ENCODE results near the gene C2CD2L.
A peak's percentile ranks its signal among the peaks of the same experiment; 100 is the strongest.

The C2CD2L gene

DNA sequence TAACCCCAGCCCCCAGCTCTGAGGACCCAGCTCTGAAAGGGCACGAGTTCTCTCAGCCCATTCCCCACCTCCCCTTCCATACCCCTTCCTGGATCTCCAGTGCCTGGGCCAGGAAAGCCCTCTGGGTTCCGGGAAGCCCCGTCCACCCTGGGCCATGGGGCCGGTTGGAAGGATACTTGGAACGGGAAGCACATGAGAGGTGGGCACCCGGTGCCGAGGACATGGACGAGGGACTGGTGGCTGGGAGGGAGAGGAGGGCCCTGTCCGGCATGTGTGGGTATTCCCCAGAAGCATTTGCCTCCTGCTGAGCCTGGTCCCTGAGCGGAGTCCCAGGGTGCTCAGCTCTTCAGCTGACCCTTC is 9.1 kb downstream of the C2CD2L start:
- Mint-ChIP-seq H3K27me3 (ENCODE audit: low read depth, poor library complexity) (peaks cover 3% of the 10 kb centered on the region), H3K9me3 (no peaks in the 10 kb centered on the region), H3K27ac (no peak overlapping the region), H3K4me3 (no peak overlapping the region), H3K4me1 (peaks cover 20% of the 10 kb centered on the region), H3K36me3 (ENCODE audit: low read depth) (peaks cover 18% of the 10 kb centered on the region)
- no peak for DNase-seq
- TF ChIP-seq, protein P1, sequence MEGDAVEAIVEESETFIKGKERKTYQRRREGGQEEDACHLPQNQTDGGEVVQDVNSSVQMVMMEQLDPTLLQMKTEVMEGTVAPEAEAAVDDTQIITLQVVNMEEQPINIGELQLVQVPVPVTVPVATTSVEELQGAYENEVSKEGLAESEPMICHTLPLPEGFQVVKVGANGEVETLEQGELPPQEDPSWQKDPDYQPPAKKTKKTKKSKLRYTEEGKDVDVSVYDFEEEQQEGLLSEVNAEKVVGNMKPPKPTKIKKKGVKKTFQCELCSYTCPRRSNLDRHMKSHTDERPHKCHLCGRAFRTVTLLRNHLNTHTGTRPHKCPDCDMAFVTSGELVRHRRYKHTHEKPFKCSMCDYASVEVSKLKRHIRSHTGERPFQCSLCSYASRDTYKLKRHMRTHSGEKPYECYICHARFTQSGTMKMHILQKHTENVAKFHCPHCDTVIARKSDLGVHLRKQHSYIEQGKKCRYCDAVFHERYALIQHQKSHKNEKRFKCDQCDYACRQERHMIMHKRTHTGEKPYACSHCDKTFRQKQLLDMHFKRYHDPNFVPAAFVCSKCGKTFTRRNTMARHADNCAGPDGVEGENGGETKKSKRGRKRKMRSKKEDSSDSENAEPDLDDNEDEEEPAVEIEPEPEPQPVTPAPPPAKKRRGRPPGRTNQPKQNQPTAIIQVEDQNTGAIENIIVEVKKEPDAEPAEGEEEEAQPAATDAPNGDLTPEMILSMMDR (IDR thresholded peaks at IDR 0.05), result no peak

- Mint-ChIP-seq H3K27ac (no peak overlapping the region), H3K4me1 (peaks cover 20% of the 10 kb centered on the region), H3K4me3 (no peak overlapping the region), H3K36me3 (ENCODE audit: low read depth) (peaks cover 14% of the 10 kb centered on the region), H3K9me3 (no peaks in the 10 kb centered on the region), H3K27me3 (ENCODE audit: low read depth, poor library complexity) (peaks cover 1% of the 10 kb centered on the region)
- no peak for DNase-seq
- TF ChIP-seq, protein P1 (IDR thresholded peaks at IDR 0.05), result no peak
These were observed 9.5 kb downstream of the C2CD2L start for GRCh38 chr11:119116601-119117000.

- Mint-ChIP-seq H3K9me3 (no peaks in the 10 kb centered on the region), H3K4me3 (no peak overlapping the region), H3K4me1 (peaks cover 24% of the 10 kb centered on the region), H3K27me3 (ENCODE audit: low read depth, poor library complexity) (no peaks in the 10 kb centered on the region), H3K27ac (no peak overlapping the region), H3K36me3 (ENCODE audit: low read depth) (peaks cover 10% of the 10 kb centered on the region)
- TF ChIP-seq, protein P1 (IDR thresholded peaks at IDR 0.05), result no peak
- no peak for DNase-seq
These were observed 10.0 kb downstream of the C2CD2L start for GRCh38 chr11:119117004-119117706.

DNA sequence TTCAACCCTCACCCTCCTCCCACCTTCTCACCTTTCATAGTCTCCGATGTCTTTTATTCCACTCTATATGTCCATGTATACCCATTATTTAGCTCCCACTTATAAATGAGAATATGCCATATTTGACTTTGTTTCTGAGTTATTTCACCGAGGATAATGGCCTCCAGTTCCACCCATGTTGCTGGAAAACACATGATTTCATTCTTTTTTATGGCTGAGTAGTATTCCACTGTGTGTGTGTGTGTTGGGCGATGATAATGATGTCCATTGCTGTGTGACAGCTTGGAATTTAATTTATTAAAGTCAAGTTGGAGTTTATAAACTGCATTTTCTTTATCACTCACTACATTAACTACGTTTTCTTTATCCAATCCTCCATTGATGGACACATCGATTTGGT is 11.1 kb downstream of the C2CD2L start:
- Mint-ChIP-seq H3K4me3 (no peak overlapping the region), H3K36me3 (ENCODE audit: low read depth) (peaks cover 13% of the 10 kb centered on the region), H3K9me3 (no peaks in the 10 kb centered on the region), H3K4me1 (peaks cover 35% of the 10 kb centered on the region), H3K27me3 (ENCODE audit: low read depth, poor library complexity) (peaks cover 3% of the 10 kb centered on the region), H3K27ac (no peak overlapping the region)
- no peak for DNase-seq
- TF ChIP-seq, protein P1 (IDR thresholded peaks at IDR 0.05), result no peak

DNA sequence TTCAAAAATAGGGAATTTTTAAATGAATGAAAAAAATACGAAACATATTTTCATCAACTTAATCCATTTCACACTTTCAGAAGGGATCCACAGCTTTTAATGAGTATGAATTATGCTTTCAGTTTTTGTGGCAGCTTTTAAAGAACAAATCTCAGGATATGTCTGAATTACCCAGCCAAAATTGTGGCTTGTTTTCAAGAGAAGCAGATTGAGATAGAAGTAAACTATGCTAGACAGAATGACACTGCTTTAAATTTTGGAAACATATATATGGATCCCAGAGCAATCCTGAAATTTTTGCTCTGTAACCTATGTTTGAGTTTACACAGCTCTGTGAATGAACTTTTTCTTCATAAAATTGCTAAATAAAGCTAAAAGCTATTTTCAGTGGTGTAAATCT is 11.8 kb downstream of the C2CD2L start:
- TF ChIP-seq, protein P1 (IDR thresholded peaks at IDR 0.05), result no peak
- H3K27me3 Mint-ChIP-seq (ENCODE audit: low read depth, poor library complexity), result peaks cover 3% of the 10 kb centered on the region

DNA sequence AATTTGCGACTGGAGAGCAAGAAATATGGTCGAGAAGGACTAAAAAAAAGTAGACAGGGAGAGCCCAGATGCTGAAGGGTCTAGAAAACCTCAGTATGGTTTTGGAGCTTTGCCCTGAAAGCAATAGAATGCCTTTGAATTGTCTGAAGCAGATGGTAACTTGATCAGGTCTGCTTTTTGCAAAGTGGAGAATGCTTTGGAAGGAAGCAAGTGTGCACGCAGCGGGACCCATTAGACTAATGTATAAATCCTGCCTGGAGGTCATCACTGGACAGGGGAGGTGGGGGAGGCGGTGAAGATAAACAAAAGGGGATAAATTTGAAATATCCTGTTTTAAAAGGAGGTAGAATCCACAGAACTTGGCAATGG is 13.5 kb downstream of the C2CD2L start:
- Mint-ChIP-seq H3K27me3 (ENCODE audit: low read depth, poor library complexity) (peaks cover 3% of the 10 kb centered on the region), H3K27ac (peak overlapping the region; percentile 73), H3K9me3 (no peaks in the 10 kb centered on the region), H3K4me3 (peak overlapping the region; percentile 98), H3K4me1 (peaks cover 31% of the 10 kb centered on the region), H3K36me3 (ENCODE audit: low read depth) (peaks cover 18% of the 10 kb centered on the region)
- TF ChIP-seq, protein P1 (IDR thresholded peaks at IDR 0.05), result no peak
- DNase-seq, result peak; percentile 46

More for the DNA sequence above, 11.8 kb downstream of the C2CD2L start:
- H3K4me1 Mint-ChIP-seq, result peaks cover 37% of the 10 kb centered on the region
- DNase-seq, result no peak
- no peaks in the 10 kb centered on the region for H3K9me3 Mint-ChIP-seq
- H3K36me3 Mint-ChIP-seq (ENCODE audit: low read depth), result peaks cover 16% of the 10 kb centered on the region
- H3K4me3 Mint-ChIP-seq, result no peak overlapping the region
- H3K27ac Mint-ChIP-seq, result no peak overlapping the region
